Prostate gland (tissue), 2 donors: ENCODE measurements around the gene TMPRSS9.

Source experiments
- POLR2A ChIP-seq: fragments of 450-650 bp; IDR thresholded peaks from one replicate; pipeline ENCODE4 v1.6.1; 2016; ENCODE audit warnings: antibody characterized with exemption, mild to moderate bottlenecking
- TF ChIP-seq, protein P1 (sequence below), 4 experiments: fragments of 200-600 bp in 2 of 4; fragments of 450-650 bp in 2 of 4; sonication (generic) in 2 of 4; IDR thresholded peaks; 1 replicate in 3 of 4; 2 replicates in 1 of 4; pipeline ENCODE4 v1.5.1; 2016 to 2019; ENCODE audit warnings: antibody characterized with exemption in 4 of 4, mild to moderate bottlenecking in 2 of 4, moderate library complexity in 2 of 4

DNA sequence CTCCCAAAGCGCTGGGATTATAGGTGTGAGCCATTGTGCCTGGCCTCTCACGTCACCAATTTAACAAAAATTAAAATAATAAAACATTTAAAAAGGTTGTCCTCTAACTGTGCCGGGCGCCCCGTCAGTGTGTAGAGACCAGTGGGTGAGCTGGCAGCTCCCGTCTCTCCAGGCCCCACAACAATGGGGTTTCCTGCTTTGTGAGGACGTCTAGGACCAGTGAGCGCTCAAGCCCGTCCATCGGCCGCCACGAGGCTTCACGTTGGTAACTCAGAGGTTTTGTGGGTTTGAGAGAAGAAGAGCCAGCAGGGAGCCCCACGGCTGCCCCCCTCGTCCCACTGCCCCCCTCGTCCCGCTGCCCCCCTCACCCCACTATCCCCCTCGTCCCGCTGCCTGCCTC is 36.4 kb upstream of the TMPRSS9 start:
- TF ChIP-seq, protein P1, sequence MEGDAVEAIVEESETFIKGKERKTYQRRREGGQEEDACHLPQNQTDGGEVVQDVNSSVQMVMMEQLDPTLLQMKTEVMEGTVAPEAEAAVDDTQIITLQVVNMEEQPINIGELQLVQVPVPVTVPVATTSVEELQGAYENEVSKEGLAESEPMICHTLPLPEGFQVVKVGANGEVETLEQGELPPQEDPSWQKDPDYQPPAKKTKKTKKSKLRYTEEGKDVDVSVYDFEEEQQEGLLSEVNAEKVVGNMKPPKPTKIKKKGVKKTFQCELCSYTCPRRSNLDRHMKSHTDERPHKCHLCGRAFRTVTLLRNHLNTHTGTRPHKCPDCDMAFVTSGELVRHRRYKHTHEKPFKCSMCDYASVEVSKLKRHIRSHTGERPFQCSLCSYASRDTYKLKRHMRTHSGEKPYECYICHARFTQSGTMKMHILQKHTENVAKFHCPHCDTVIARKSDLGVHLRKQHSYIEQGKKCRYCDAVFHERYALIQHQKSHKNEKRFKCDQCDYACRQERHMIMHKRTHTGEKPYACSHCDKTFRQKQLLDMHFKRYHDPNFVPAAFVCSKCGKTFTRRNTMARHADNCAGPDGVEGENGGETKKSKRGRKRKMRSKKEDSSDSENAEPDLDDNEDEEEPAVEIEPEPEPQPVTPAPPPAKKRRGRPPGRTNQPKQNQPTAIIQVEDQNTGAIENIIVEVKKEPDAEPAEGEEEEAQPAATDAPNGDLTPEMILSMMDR (IDR thresholded peaks at IDR 0.05): no peak
- TF ChIP-seq POLR2A: no peak
